Transverse colon (tissue), 4 donors: Measurements from ENCODE around the gene MYO1B.

Experiments used
- CTCF ChIP-seq, 5 experiments: fragments of 200-600 bp in 3 of 5; fragments of 450-650 bp in 2 of 5; sonication (generic) in 3 of 5; IDR thresholded peaks; 1 replicate in 2 of 5; 2 replicates in 3 of 5; pipeline ENCODE4 v1.5.1; 2016 to 2017; ENCODE audit warnings: antibody characterized with exemption in 5 of 5, inconsistent platforms in 3 of 5, mild to moderate bottlenecking in 2 of 5, moderate library complexity in 1 of 5
- POLR2AphosphoS5 ChIP-seq, 3 donors: sonication (generic); formaldehyde crosslinking; IDR thresholded peaks; one replicate each; pipeline ENCODE4 v1.6.1; 2016; ENCODE audit warnings: antibody characterized with exemption in 3 of 3

GRCh38 chr2:191217580-191217979 is 27.6 kb upstream of the MYO1B start:
- TF ChIP-seq POLR2AphosphoS5 (IDR thresholded peaks at IDR 0.05) (no peak), CTCF (IDR thresholded peaks at IDR 0.05) (no peak)
